Fibroblast of skin of left biceps (primary cell): ENCODE data around the gene BCAS4.
A peak's percentile ranks its signal among the peaks of the same experiment; 100 is the strongest.

Source experiments
- DNase-seq, 2 experiments: peaks; one replicate each; pipeline ENCODE4 v3.0.0-alpha.2; 2013; ENCODE audit warnings: low read depth in 2 of 2

BCAS4 gene

DNA sequence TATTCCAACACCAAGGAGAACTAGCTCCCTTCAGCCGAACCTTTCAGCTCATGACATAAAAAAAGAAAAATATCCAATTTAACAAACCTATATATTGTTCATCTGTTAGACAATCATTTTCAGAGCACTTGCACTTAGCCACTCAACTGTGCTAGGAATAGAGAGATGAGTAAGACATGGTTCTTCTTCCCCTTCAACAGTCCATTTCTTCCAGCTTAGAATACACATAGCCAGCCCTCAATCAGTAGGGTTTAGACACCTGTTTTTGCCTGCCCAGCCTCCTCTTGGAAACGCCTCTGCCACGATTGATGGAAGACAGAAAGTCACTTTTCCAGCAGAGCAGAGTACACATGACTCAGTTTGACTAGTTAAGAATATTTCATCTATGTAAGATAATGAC is 114.6 kb downstream of the BCAS4 start:
- no peak for DNase-seq

DNA sequence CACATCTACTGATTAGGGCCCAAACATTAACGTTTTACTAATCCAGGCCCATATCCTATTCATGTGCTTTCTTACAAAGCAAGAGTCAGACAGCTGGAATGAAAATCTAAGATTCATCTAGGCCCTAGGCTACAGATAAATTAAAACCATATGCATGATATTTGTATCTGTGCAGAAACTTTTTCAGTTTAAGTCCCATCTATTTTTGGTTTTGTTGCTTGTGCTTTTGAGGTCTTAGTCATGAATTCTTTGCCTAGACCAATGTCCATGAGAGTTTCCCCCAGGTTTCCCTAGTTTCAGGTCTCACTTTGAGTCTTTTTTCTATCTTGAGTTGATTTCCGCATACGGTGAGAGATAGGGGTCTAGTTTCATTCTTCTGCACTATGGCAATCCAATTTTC is 116.2 kb downstream of the BCAS4 start:
- peak; percentile 71 to 76 for DNase-seq

DNA sequence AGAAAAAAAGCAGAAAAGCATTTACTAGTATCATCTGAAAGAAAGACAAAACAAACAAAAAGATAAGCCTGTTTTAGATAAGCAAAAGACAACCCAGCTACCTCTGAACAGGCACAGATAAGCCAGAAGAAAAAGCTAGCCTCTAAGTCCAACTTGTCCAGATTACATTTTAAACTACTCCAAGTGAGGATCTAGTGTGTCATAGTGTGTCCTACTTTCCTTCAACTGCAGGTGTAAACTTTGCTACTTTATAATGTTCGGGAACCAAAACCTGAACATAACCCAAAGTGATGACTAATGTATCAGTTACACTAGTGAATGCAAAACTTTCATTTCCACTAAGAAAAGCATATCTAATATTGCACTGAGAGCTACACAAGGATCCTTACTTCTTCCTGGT is 116.9 kb downstream of the BCAS4 start:
- no peak for DNase-seq

DNA sequence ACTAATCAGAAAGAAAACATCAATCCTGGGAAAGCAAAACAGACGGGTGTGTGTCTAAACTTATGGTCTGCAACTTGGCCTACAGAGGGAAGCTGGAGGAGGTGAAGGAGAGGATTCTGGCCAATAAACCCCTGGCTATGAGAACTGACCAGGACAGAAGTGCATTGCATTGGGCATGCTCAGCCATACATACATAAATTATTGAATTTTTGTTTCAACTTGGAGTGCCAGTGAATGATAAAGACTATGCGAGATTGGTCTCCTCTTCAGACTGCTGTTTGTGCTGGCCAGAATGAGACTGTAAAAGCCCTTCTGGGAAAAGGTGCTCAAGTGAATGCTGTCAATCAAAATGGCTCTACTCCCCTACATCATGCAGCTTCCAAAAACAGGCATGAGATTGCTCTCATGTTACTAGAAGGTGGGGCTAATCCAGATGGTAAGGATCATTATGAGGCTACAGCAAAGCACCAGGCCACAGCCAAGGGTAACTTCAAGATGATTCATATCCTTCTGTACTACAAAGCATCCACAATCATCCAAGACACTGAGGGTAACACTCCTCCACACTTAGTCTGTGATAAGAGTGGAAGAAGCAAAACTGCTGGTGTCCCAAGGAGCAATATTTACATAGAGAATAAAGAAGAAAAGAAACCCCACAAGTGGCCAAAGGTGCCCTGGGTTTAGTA is 119.0 kb downstream of the BCAS4 start:
- DNase-seq = no peak

DNA sequence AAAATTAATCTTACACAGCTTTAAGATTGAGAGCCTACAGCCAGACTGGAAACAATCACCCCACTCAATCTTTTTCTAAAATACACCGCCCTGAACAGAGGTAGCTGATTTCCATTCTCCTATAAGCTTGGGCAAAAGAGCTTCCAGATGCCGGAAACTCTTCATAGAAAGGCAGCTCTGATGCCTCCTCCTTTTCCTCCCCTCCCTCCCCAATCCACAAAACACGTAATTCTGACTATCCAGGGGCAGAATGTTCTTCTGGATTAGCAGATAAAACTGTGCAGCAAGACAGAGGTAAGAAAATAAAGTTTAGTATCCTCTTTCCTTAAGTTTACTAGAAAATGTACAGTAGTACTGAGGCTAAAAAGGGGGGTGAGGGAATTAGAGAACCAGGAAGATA is 120.6 kb downstream of the BCAS4 start:
- DNase-seq = no peak

DNA sequence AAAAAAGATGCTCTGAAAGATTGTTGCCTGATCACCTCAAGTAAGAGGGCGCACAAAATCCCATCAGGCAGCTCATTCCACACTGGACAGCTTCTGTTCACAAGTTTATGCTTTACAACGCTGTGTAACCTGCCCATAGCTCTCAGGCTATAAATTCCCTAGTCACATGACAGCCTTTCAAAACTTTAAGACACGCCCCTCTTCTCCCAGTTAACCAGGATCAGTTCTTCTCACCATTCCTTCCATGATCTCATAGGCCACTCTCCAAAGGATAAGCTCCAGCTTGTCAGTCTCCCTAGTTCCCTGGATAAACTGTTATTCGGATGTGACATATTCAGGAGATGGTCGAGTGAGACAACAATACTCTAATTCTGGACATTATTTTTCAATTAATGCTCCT is 121.4 kb downstream of the BCAS4 start:
- DNase-seq = no peak

DNA sequence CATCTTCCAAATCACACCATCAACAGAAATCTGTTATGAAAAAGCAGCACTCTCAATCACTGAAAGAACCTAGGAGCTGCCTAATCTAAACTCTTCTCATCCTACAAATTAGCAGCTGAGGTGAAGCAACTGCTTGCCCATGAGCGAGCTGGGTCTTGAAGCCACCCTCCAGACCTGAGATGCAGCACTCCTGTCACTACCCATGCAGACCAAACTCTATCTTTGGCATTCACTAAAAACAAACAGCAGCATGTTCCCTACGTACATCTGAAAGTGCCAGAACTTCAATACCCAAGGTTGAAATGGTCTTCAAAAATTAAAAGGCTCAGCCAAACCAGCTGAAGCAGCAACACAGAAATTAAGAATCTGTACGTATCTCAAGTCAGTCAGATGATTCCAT is 122.1 kb downstream of the BCAS4 start:
- DNase-seq = no peak

DNA sequence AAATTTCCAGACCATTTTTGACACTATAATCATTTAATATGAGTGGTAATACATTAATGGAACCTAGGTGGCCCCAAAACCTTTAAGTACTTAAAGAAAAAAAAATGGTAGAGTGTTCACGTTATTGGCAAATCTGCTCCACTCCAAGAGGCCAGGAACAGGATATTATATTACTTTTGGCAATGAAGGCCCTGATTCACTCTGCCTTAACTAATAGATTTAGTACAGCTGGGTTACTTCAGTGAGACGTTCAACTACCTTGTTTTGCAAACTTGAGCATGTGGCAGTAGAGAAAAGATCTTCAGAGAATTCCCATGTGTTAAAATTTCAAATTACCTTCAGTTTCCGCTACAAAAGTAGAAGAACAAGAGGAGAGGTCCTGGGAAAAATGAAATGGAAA is 123.5 kb downstream of the BCAS4 start:
- no peak for DNase-seq

DNA sequence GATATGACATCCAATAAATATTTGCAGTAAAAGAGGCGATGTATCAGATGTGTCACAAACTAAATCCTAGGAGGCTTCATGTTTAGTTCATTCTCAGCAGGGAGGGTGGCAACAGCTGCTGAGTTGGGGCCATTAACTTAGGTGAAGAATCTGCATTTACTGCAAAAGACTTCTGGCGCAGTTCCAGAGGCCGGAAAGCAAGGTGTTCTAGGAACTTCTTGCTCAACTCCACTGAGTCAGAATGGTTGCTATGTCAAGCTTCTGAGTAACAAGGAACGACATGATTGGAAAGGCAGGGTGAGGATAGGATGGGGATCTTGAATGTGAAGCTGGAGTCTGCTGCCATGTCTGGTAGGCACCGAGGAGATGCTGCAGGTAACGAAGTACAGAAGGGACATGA is 124.7 kb downstream of the BCAS4 start:
- DNase-seq = no peak

DNA sequence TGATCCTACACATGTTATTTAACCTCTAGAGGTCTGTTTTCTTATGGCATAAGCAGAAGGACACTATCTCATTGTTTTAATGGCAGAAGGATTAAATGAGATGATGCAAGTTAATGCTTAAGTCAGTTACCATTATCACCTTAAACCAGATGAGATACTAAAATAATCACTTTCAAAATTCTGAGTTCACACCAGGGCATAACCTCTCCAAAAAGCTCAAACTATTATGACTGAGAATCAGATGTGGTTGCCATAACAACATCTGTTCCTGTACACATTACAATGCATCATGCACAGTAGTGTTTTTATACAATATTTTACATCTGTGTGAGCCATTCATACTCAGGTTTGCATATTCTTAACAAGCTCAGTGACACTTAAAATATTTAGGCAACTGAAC is 126.1 kb downstream of the BCAS4 start:
- no peak for DNase-seq

DNA sequence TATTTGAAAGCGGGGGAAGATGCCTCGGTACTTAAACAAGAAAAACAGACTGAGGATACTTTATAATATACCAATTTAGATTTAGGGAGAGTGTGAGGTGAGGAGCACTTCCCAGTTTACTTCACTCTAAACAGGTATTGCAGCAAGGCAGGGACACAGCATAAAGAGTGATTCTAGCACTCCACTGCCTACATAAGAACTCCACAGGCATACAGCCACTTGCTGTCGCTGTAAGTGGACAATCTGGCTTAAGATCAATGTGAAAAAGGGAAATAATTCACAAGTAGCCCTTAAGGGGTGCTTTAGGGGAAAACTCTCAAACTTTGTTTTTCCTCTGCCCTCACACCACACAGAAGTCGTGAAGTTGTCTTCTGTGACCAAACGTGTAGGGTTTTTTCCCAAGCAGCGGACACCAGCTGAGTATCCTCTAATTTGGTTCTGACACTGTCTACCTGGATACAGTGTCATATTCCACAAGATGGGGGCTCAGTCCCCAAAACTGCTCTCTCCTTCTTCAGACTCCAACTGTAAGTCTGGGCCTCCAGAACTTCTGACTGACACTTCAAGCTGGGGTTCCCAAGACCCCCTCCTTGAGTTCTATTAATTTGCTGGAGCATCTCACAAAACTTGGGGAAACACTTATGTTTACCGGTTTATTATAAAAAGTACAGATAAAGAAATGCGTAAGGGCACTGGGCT is 127.1 kb downstream of the BCAS4 start:
- no peak for DNase-seq

DNA sequence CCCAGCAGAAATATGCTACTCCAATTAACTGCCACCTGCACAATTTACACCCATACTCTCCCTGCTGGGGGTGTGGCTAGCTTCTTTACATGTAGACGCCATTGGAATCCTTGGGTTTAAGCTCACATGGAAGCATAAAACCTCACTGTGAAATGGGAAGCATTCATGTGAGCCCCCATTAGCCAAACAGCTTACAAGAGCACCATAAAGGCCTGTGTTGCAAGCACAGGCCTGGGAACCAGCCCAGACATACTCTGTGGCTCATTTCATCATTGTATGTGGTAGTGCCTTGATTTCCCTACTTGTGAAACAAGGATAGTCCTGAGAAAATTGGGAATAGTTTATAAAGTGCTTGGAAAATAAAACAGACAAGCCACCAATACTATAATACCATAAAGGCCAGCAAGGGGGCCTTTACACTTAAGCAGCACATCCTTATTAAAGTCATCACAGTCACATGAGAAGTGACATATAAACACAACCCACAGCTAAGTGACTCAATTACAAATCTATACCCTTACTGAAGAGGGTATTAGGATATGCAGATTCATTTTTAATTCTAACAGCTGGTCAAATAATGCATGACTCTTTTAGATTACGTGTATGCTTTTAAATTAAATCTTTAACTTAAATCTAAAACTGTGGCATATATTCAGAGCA is 129.5 kb downstream of the BCAS4 start:
- DNase-seq = no peak

DNA sequence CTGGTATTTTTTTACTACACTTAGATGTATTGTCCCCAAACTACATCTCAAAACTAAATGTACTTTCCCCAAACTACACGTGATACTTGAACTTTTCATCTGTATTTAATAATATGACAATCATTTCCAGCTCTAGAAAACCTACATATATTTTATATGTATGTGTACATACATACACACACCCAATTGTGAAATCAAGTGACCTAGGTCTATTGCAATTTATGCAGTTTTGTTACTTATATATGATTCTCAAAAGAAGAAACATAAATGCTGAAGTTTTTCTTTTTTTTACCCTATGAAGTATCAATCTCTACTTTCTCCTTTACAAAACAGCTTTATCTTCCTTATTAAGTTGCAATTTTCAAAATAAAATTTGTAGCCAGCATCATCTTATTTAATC is 131.7 kb downstream of the BCAS4 start:
- no peak for DNase-seq
